Breast epithelium (tissue), 3 donors: ENCODE results near the gene GUCY2F.

Source experiments
- CTCF ChIP-seq, 3 donors: fragments of 450-650 bp; IDR thresholded peaks; one replicate each; pipeline ENCODE4 v1.5.1; 2016 to 2017; ENCODE audit warnings: antibody characterized with exemption in 3 of 3, mild to moderate bottlenecking in 3 of 3, moderate library complexity in 3 of 3
- POLR2A ChIP-seq: fragments of 450-650 bp; IDR thresholded peaks from one replicate; pipeline ENCODE4 v1.6.1; 2016; ENCODE audit warnings: antibody characterized with exemption, mild to moderate bottlenecking, moderate library complexity
- POLR2AphosphoS5 ChIP-seq, 3 donors: sonication (generic); formaldehyde crosslinking; IDR thresholded peaks; one replicate each; pipeline ENCODE4 v1.6.1; 2017; ENCODE audit warnings: antibody characterized with exemption in 3 of 3

GRCh38 chrX:109440475-109440874, 41.4 kb downstream of the GUCY2F start:
- TF ChIP-seq CTCF (IDR thresholded peaks at IDR 0.05) (no peak), POLR2A (no peak), POLR2AphosphoS5 (IDR thresholded peaks at IDR 0.05) (no peak)
